ENCODE data around the gene INTS7. TPM values are rescaled to one million over a fixed set of nuclear protein-coding genes. Genes with fewer than 3 reads are reported as not detected.

Gene INTS7
- total RNA-seq, 1 donor from 2014 or later = 9.5 TPM

DNA sequence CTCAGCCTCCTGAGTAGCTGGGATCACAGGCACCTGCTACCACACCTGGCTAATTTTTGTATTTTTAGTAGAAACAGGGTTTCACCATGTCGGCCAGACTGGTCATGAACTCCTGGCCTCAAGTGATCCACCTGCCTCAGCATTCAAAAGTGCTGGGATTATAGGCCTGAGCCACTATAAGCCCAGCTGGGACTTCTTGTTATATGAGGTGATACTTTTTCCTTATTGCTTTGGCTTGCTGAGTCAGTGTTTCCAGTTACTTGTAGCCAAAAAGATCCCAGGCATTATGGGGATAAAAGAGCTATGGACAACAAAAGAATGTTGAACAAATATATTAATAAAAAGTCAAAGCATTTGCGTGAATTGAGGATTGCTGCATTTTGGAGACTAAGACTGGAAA, 134.9 kb downstream of the INTS7 start:
- Histone ChIP-seq H3K27me3 (ENCODE audit: low read depth) (peaks cover 8% of the 10 kb centered on the region), H3K9me3 (replicated peaks) (no peaks in the 10 kb centered on the region), H3K4me1 (no peaks in the 10 kb centered on the region), H3K27ac (replicated peaks) (no peak overlapping the region), H3K36me3 (no peaks in the 10 kb centered on the region), H3K4me3 (no peak overlapping the region)
- TF ChIP-seq, protein P1, sequence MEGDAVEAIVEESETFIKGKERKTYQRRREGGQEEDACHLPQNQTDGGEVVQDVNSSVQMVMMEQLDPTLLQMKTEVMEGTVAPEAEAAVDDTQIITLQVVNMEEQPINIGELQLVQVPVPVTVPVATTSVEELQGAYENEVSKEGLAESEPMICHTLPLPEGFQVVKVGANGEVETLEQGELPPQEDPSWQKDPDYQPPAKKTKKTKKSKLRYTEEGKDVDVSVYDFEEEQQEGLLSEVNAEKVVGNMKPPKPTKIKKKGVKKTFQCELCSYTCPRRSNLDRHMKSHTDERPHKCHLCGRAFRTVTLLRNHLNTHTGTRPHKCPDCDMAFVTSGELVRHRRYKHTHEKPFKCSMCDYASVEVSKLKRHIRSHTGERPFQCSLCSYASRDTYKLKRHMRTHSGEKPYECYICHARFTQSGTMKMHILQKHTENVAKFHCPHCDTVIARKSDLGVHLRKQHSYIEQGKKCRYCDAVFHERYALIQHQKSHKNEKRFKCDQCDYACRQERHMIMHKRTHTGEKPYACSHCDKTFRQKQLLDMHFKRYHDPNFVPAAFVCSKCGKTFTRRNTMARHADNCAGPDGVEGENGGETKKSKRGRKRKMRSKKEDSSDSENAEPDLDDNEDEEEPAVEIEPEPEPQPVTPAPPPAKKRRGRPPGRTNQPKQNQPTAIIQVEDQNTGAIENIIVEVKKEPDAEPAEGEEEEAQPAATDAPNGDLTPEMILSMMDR (IDR thresholded peaks at IDR 0.05; ENCODE audit: borderline replicate concordance) = no peak
- no peak for DNase-seq
- intact Hi-C loops (cut with micrococcal nuclease) = no loop called here

- peaks cover 9% of the 10 kb centered on the region for H3K27me3 ChIP-seq (ENCODE audit: low read depth)
- no peak overlapping the region for H3K27ac ChIP-seq (replicated peaks)
- H3K36me3 ChIP-seq = no peaks in the 10 kb centered on the region
- DNase-seq = no peak
- H3K4me3 ChIP-seq = no peak overlapping the region
- intact Hi-C loops (cut with micrococcal nuclease) = no loop called here
- TF ChIP-seq, protein P1 (IDR thresholded peaks at IDR 0.05; ENCODE audit: borderline replicate concordance) = no peak
- no peaks in the 10 kb centered on the region for H3K4me1 ChIP-seq
- no peaks in the 10 kb centered on the region for H3K9me3 ChIP-seq (replicated peaks)
These were observed 138.4 kb downstream of the INTS7 start for GRCh38 chr1:211896958-211897357.

DNA sequence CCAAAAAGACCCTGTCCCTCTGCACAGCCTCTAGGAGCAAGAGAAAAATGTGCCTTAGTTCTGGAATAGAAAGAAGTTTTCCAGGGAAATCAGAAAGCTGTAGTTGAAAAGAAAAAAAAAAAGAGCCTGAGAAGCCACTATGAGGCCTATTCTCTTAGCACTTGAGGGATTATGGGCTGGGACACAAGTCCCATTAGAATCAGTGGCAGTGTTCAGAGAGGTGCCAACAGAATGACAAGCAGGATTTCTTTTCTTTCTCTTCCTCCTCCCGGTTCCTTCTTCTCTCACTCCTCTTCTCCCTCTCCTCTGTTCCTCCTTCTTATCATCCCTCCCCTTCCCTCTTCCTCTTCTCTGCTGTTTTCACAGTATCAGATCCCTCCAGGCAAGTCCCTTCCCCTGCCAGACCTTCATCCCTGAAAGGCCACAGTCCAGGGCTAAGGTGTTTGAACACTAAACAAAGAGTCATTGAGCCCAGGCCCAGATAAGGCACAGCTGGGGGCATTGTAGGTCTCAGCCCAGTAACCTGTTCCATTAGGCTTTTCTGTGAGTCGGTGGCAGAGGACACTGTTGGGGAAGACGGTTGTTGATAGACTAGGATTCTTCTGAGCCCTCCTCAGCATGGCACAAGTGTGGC, 140.1 kb downstream of the INTS7 start:
- H3K36me3 ChIP-seq = no peaks in the 10 kb centered on the region
- H3K27me3 ChIP-seq (ENCODE audit: low read depth) = peaks cover 10% of the 10 kb centered on the region
- H3K4me1 ChIP-seq = no peaks in the 10 kb centered on the region
- no peak overlapping the region for H3K4me3 ChIP-seq
- DNase-seq = no peak
- no peak overlapping the region for H3K27ac ChIP-seq (replicated peaks)
- TF ChIP-seq, protein P1 (IDR thresholded peaks at IDR 0.05; ENCODE audit: borderline replicate concordance) = no peak
- intact Hi-C loops (cut with micrococcal nuclease) = no loop called here
- no peaks in the 10 kb centered on the region for H3K9me3 ChIP-seq (replicated peaks)

GRCh38 chr1:211894312-211894711, 141.0 kb downstream of the INTS7 start:
- Histone ChIP-seq H3K9me3 (replicated peaks) (no peaks in the 10 kb centered on the region), H3K36me3 (no peaks in the 10 kb centered on the region), H3K4me1 (no peaks in the 10 kb centered on the region), H3K4me3 (no peak overlapping the region), H3K27ac (replicated peaks) (no peak overlapping the region), H3K27me3 (ENCODE audit: low read depth) (peaks cover 16% of the 10 kb centered on the region)
- intact Hi-C loops (cut with micrococcal nuclease) = no loop called here
- no peak for DNase-seq
- TF ChIP-seq, protein P1 (IDR thresholded peaks at IDR 0.05; ENCODE audit: borderline replicate concordance) = no peak

DNA sequence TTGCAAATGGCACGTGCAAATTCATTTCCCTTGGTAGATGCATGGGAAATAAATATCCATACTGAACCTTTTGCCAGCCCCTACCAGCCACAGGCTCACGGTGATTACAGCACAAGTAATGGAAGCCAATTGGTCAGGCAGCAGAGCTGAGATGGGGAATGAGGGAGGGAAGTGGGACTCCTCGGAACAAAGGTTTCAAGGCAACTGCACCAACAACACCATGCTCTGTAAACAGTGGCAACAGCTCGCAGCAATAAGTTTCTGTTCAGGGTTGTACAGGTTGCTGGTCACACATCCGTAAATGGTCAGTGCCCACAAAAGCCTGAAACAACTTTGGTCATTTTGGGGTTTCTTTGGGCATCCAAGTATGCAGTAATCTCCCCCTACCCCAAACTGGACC, 142.1 kb downstream of the INTS7 start:
- intact Hi-C loops (cut with micrococcal nuclease) = no loop called here
- H3K4me3 ChIP-seq = no peak overlapping the region
- no peak for DNase-seq

More for the DNA sequence above, 142.1 kb downstream of the INTS7 start:
- Histone ChIP-seq H3K9me3 (replicated peaks) (no peaks in the 10 kb centered on the region), H3K27ac (replicated peaks) (no peak overlapping the region), H3K27me3 (ENCODE audit: low read depth) (peaks cover 20% of the 10 kb centered on the region), H3K36me3 (no peaks in the 10 kb centered on the region), H3K4me1 (no peaks in the 10 kb centered on the region)
- TF ChIP-seq, protein P1 (IDR thresholded peaks at IDR 0.05; ENCODE audit: borderline replicate concordance) = no peak

All from left ventricle myocardium inferior (tissue), 1 donor.